Limb (tissue), 2 donors: ENCODE data around the gene PLEKHO1.
"Not testable (repeated sequence)": the region's sequence is repeated elsewhere in the genome, so short reads cannot be mapped to it uniquely, and the experiment has no call there.

Experiments
- DNase-seq, 2 donors: peaks; one replicate each; pipeline ENCODE4 v3.0.0-alpha.2; 2016; ENCODE audit errors: extremely low spot score in 2 of 2

The PLEKHO1 gene

GRCh38 chr1:150149271-150150132 is at the start of gene PLEKHO1:
Gene PLEKHO1 (plus strand): TSS chr1:150149916. CDS start chr1:150150258, 342 bp downstream.
- DNase-seq: peak; percentile 82 to 91

GRCh38 chr1:150102986-150103385 is 46.7 kb upstream of the PLEKHO1 start:
- no peak for DNase-seq

- no peak for DNase-seq
Observed at GRCh38 chr1:150106341-150106740, 43.4 kb upstream of the PLEKHO1 start.

- DNase-seq: no peak
Observed at GRCh38 chr1:150109586-150109985, 40.1 kb upstream of the PLEKHO1 start.

GRCh38 chr1:150110116-150110515 is 39.6 kb upstream of the PLEKHO1 start:
- DNase-seq: no peak

GRCh38 chr1:150111670-150112069 is 38.0 kb upstream of the PLEKHO1 start:
- DNase-seq: no peak

- DNase-seq: no peak
Observed at GRCh38 chr1:150115121-150115520, 34.6 kb upstream of the PLEKHO1 start.

- DNase-seq: peak in 1 of 2 donors; percentile 2
Observed at GRCh38 chr1:150118716-150119115, 31.0 kb upstream of the PLEKHO1 start.

- DNase-seq: no peak
Observed at GRCh38 chr1:150121236-150121862, 28.4 kb upstream of the PLEKHO1 start.

GRCh38 chr1:150126811-150127210 is 22.9 kb upstream of the PLEKHO1 start:
- DNase-seq: no peak

- no peak for DNase-seq
Observed at GRCh38 chr1:150127464-150127863, 22.3 kb upstream of the PLEKHO1 start.

GRCh38 chr1:150127868-150128267 is 21.8 kb upstream of the PLEKHO1 start:
- no peak for DNase-seq

GRCh38 chr1:150132372-150132771 is 17.3 kb upstream of the PLEKHO1 start:
- DNase-seq: no peak

GRCh38 chr1:150134537-150134936 is 15.2 kb upstream of the PLEKHO1 start:
- DNase-seq: no peak

GRCh38 chr1:150135400-150135799 is 14.3 kb upstream of the PLEKHO1 start:
- DNase-seq: not testable (repeated sequence)

- no peak for DNase-seq
Observed at GRCh38 chr1:150138044-150138443, 11.7 kb upstream of the PLEKHO1 start.

- no peak for DNase-seq
Observed at GRCh38 chr1:150141452-150141851, 8.3 kb upstream of the PLEKHO1 start.

- DNase-seq: no peak
Observed at GRCh38 chr1:150142083-150142482, 7.6 kb upstream of the PLEKHO1 start.

- DNase-seq: no peak
Observed at GRCh38 chr1:150144606-150145005, 5.1 kb upstream of the PLEKHO1 start.

- DNase-seq: not testable (repeated sequence)
Observed at GRCh38 chr1:150146016-150146415, 3.7 kb upstream of the PLEKHO1 start.

- no peak for DNase-seq
Observed at GRCh38 chr1:150146849-150147542, 2.7 kb upstream of the PLEKHO1 start.

GRCh38 chr1:150148837-150149270 is 862 bp upstream of the PLEKHO1 start:
- no peak for DNase-seq
